ENCODE data around the gene GBE1. TPM values are rescaled to one million over a fixed set of nuclear protein-coding genes. Genes with fewer than 3 reads are reported as not detected.

Gene GBE1
- total and polyA plus RNA-seq, 10 of the 15 experiments (the other 5 are each of a cell fraction or from before 2014, with no cell fraction given) = 21.4 to 62.2 (median 41.5) TPM

DNA sequence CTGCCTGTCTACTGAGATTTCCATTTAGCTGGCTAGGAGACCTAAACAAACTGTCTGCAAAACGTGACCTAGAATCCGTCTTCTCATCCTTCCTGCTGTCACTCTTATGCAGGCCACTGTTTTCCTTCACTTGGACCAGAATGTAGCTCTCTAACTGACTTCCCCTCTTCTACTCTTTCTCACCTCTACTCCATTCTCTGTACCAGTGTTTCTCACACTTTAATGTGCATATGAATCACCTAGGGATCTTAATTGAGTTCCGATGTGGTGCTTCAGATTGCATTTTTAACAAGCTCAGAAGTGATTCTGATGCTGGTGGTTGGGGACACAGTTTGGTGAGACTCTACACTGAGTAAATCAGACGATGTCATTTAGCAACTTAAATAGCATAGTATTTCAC lies 1.6 kb upstream of the GBE1 start:
- Histone ChIP-seq H3K9me3 (replicated peaks; ENCODE audit: control insufficient read depth, insufficient read depth, low read length) (peaks cover 15% of the 10 kb centered on the region), H3K27me3 (replicated peaks in 1 of 2; ENCODE audit: control insufficient read depth in 2 of 2, insufficient read depth in 2 of 2, low read length in 1 of 2) (no peaks in the 10 kb centered on the region), H3K9ac (ENCODE audit: control insufficient read depth, insufficient read depth, low read length) (no peak overlapping the region), H3K4me1 (ENCODE audit: control insufficient read depth, insufficient read depth, low read length) (peaks cover 9% of the 10 kb centered on the region), H2AFZ (ENCODE audit: control insufficient read depth, low read depth, low read length) (peak overlapping the region; percentile 16; the same call in 1 of the 2 replicates), H3K79me2 (ENCODE audit: control insufficient read depth, insufficient read depth, low read length) (peaks cover 27% of the 10 kb centered on the region), H3K36me3 (ENCODE audit: control insufficient read depth in 2 of 2, insufficient read depth in 2 of 2, low read length in 1 of 2) (0 out of 4 replicates have a peak, but pooled peaks cover 0 to 2% of the 10 kb centered on the region in 2 experiments), H3K4me3 (no peak overlapping the region), H3K27ac (ENCODE audit: control insufficient read depth, insufficient read depth) (no peak overlapping the region), H4K20me1 (ENCODE audit: control insufficient read depth, insufficient read depth) (no peaks in the 10 kb centered on the region), H3K4me2 (ENCODE audit: control insufficient read depth, insufficient read depth) (no peak overlapping the region)
- FAIRE-seq = no peak
- RAD21 ChIA-PET (ENCODE audit: unreplicated experiment) = interaction anchor here (0.6 to 2.6 kb wide), 8 partner anchors 10 to 62 kb away, joined by 3 to 21 read pairs (median 6); no protein-coding TSS in a partner anchor
- TF ChIP-seq, protein P1, sequence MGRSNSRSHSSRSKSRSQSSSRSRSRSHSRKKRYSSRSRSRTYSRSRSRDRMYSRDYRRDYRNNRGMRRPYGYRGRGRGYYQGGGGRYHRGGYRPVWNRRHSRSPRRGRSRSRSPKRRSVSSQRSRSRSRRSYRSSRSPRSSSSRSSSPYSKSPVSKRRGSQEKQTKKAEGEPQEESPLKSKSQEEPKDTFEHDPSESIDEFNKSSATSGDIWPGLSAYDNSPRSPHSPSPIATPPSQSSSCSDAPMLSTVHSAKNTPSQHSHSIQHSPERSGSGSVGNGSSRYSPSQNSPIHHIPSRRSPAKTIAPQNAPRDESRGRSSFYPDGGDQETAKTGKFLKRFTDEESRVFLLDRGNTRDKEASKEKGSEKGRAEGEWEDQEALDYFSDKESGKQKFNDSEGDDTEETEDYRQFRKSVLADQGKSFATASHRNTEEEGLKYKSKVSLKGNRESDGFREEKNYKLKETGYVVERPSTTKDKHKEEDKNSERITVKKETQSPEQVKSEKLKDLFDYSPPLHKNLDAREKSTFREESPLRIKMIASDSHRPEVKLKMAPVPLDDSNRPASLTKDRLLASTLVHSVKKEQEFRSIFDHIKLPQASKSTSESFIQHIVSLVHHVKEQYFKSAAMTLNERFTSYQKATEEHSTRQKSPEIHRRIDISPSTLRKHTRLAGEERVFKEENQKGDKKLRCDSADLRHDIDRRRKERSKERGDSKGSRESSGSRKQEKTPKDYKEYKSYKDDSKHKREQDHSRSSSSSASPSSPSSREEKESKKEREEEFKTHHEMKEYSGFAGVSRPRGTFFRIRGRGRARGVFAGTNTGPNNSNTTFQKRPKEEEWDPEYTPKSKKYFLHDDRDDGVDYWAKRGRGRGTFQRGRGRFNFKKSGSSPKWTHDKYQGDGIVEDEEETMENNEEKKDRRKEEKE (IDR thresholded peaks at IDR 0.05) = no peak
- TF ChIP-seq SREBF2 (IDR thresholded peaks at IDR 0.05; ENCODE audit: low read length) (no peak), ASH2L (IDR thresholded peaks at IDR 0.05; ENCODE audit: borderline replicate concordance, low read depth) (no peak)
- TF ChIP-seq, protein P2, sequence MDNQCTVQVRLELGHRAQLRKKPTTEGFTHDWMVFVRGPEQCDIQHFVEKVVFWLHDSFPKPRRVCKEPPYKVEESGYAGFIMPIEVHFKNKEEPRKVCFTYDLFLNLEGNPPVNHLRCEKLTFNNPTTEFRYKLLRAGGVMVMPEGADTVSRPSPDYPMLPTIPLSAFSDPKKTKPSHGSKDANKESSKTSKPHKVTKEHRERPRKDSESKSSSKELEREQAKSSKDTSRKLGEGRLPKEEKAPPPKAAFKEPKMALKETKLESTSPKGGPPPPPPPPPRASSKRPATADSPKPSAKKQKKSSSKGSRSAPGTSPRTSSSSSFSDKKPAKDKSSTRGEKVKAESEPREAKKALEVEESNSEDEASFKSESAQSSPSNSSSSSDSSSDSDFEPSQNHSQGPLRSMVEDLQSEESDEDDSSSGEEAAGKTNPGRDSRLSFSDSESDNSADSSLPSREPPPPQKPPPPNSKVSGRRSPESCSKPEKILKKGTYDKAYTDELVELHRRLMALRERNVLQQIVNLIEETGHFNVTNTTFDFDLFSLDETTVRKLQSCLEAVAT (IDR thresholded peaks at IDR 0.05) = peak; percentile 27; the same call in 1 of the 2 replicates
- CTCF ChIA-PET = interaction anchor here (0.8 to 2.4 kb wide), 10 partner anchors 9 to 147 kb away, joined by 3 to 7 read pairs (median 4); no protein-coding TSS in a partner anchor
- no peak for ATAC-seq
- no peak for DNase-seq (ENCODE audit: low read depth, low spot score)
- in situ Hi-C loops (cut with MboI) = no loop called here
- WGBS (ENCODE audit: insufficient coverage, insufficient replicate concordance, low lambda C conversion rate, missing lambda C conversion rate) = 62% methylated on average over 4 of the region's 4 CpGs
- SMC1A ChIA-PET (ENCODE audit: uncharacterized antibody, unreplicated experiment) = interaction anchor here (0.9 to 3.3 kb wide), 13 partner anchors 10 to 146 kb away, joined by 3 to 23 read pairs (median 4); no protein-coding TSS in a partner anchor
- POLR2A ChIA-PET = interaction anchor here (0.9 to 2.9 kb wide), 5 partner anchors 9 to 62 kb away, joined by 5 to 20 read pairs (median 9); no protein-coding TSS in a partner anchor
- intact Hi-C loops (cut with micrococcal nuclease; ENCODE audit: unreplicated experiment) = loop anchor here (5.0 to 10.0 kb wide), 3 partner anchors 149 to 532 kb away; no protein-coding TSS in a partner anchor
- no TSS peak for BruUV-seq (replicated peaks)
